Thoracic aorta (tissue), 2 donors: ENCODE results near the gene ICA1. TPM values are rescaled to one million over a fixed set of nuclear protein-coding genes. Genes with fewer than 3 reads are reported as not detected.

ENCODE experiments used
- ATAC-seq: fragments of 150-250 bp; one replicate; pipeline ENCODE4 v1.8.0; 2017; ENCODE audit warnings: low read depth; ENCODE audit not compliant: insufficient number of reproducible peaks, low FRiP score
- DNase-seq: peaks from one replicate; pipeline ENCODE4 v3.0.0-alpha.2; 2020; ENCODE audit warnings: low spot score
- H3K27ac ChIP-seq, 2 donors: fragments of 200-600 bp; sonication (generic); 1 replicate in 1 of 2; 2 replicates in 1 of 2; pipeline ENCODE4 v1.5.1; 2016; ENCODE audit warnings: mild to moderate bottlenecking in 2 of 2, moderate library complexity in 2 of 2
- H3K27me3 ChIP-seq: fragments of 200-600 bp; sonication (generic); replicated peaks from 2 replicates; pipeline ENCODE4 v1.6.0; 2016; ENCODE audit warnings: mild to moderate bottlenecking; ENCODE audit not compliant: insufficient read depth
- H3K36me3 ChIP-seq: fragments of 200-600 bp; sonication (generic); one replicate; pipeline ENCODE4 v1.5.1; 2016
- H3K4me1 ChIP-seq, 2 donors: fragments of 200-600 bp; sonication (generic); 1 replicate in 1 of 2; 2 replicates in 1 of 2; pipeline versions ENCODE4 v1.5.1 to v1.6.0; 2016; ENCODE audit warnings: low read depth in 2 of 2, mild to moderate bottlenecking in 1 of 2; ENCODE audit not compliant: control insufficient read depth in 1 of 2
- H3K4me3 ChIP-seq: fragments of 200-600 bp; sonication (generic); 2 replicates; pipeline ENCODE4 v1.5.1; 2016; ENCODE audit warnings: mild to moderate bottlenecking
- H3K9me3 ChIP-seq: fragments of 200-600 bp; sonication (generic); 2 replicates; pipeline ENCODE4 v1.5.1; 2016
- CTCF ChIP-seq: fragments of 200-600 bp; sonication (generic); IDR thresholded peaks from one replicate; pipeline ENCODE4 v1.5.1; 2019; ENCODE audit warnings: antibody characterized with exemption
- total RNA-seq, 2 donors: library from RNA; depleted of rRNA; stranded (reverse); fragments of >200 nt; gene quantifications; one replicate each; pipeline versions ENCODE4 v1.1.0 to v1.2.3, GENCODE V29; 2016

The ICA1 gene
- total RNA-seq, 2 donors from 2014 or later = 6.6 to 9.9 TPM

- ATAC-seq (no peak), DNase-seq (no peak)
- H3K27ac ChIP-seq = no peak overlapping the region
- no peaks in the 10 kb centered on the region for H3K36me3 ChIP-seq
- no peak overlapping the region for H3K4me3 ChIP-seq
- no peak for TF ChIP-seq CTCF
- H3K4me1 ChIP-seq = no peaks in the 10 kb centered on the region
- H3K27me3 ChIP-seq = no peaks in the 10 kb centered on the region
- no peaks in the 10 kb centered on the region for H3K9me3 ChIP-seq
These were observed 101.1 kb downstream of the ICA1 start for GRCh38 chr7:8160779-8161345.

GRCh38 chr7:8160250-8160649, 101.7 kb downstream of the ICA1 start:
- TF ChIP-seq CTCF = no peak
- Histone ChIP-seq H3K27me3 (no peaks in the 10 kb centered on the region), H3K4me1 (no peaks in the 10 kb centered on the region), H3K36me3 (no peaks in the 10 kb centered on the region), H3K27ac (no peak overlapping the region), H3K4me3 (no peak overlapping the region), H3K9me3 (no peaks in the 10 kb centered on the region)
- ATAC-seq (no peak), DNase-seq (no peak)

GRCh38 chr7:8159595-8159994, 102.4 kb downstream of the ICA1 start:
- no peaks in the 10 kb centered on the region for H3K4me1 ChIP-seq
- no peaks in the 10 kb centered on the region for H3K9me3 ChIP-seq
- no peak overlapping the region for H3K4me3 ChIP-seq
- DNase-seq (no peak), ATAC-seq (no peak)
- H3K27me3 ChIP-seq = no peaks in the 10 kb centered on the region
- H3K36me3 ChIP-seq = no peaks in the 10 kb centered on the region
- no peak overlapping the region for H3K27ac ChIP-seq
- no peak for TF ChIP-seq CTCF

- ATAC-seq = no peak
- TF ChIP-seq CTCF = no peak
- Histone ChIP-seq H3K27ac (no peak overlapping the region), H3K4me1 (no peaks in the 10 kb centered on the region), H3K27me3 (no peaks in the 10 kb centered on the region), H3K4me3 (no peak overlapping the region), H3K9me3 (no peaks in the 10 kb centered on the region), H3K36me3 (no peaks in the 10 kb centered on the region)
- DNase-seq = no peak
These were observed 104.7 kb downstream of the ICA1 start for GRCh38 chr7:8157296-8157695.

- no peak for TF ChIP-seq CTCF
- Histone ChIP-seq H3K9me3 (no peaks in the 10 kb centered on the region), H3K4me1 (peaks cover 0 to 5% of the 10 kb centered on the region in 2 donors), H3K27me3 (no peaks in the 10 kb centered on the region), H3K36me3 (no peaks in the 10 kb centered on the region), H3K4me3 (no peak overlapping the region), H3K27ac (no peak overlapping the region)
- DNase-seq = no peak
- ATAC-seq = no peak
These were observed 106.1 kb downstream of the ICA1 start for GRCh38 chr7:8155836-8156235.
